ENCODE data around the gene CDH24. TPM values are rescaled to one million over a fixed set of nuclear protein-coding genes. Genes with fewer than 3 reads are reported as not detected.

The CDH24 gene
- total RNA-seq, 2 experiments from 2014 or later, result 2.9 to 3.0 TPM

DNA sequence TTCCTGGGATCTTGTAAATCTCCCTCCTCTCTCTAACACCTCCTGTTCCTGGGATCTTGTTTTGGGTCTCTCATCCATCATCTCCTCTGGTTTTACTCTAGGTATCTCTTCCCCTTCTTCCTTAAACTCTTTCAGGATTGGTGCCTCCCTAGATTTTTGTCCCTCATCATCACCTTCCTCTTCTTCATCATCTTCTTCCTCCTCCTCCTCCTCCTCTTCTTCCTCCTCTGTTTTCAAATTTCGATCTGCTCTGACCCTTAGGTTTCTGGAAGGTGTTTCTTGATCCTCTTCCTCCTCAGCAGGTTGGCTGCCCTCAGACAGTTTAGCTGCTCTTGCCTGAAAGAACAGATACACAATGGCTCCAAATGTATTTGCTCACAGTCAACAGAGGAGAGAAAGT, 23.2 kb upstream of the CDH24 start:
- ChIA-PET CTCF (interaction anchor here (0.6 to 2.7 kb wide), 3 partner anchors 12 to 28 kb away, joined by 3 to 14 read pairs (median 8); no protein-coding TSS in a partner anchor), POLR2A (no interaction called here)
- DNase-seq, result no peak
- H3K36me3 Mint-ChIP-seq (ENCODE audit: low read depth), result peaks cover 49% of the 10 kb centered on the region
- H3K4me3 Mint-ChIP-seq, result no peak overlapping the region
- H3K27ac Mint-ChIP-seq, result peak overlapping the region; percentile 43
- H3K9me3 Mint-ChIP-seq, result no peaks in the 10 kb centered on the region
- H3K27me3 Mint-ChIP-seq, result no peaks in the 10 kb centered on the region
- H3K4me1 Mint-ChIP-seq, result no peaks in the 10 kb centered on the region

- Mint-ChIP-seq H3K9me3 (no peaks in the 10 kb centered on the region), H3K27ac (no peak overlapping the region), H3K27me3 (no peaks in the 10 kb centered on the region), H3K4me1 (no peaks in the 10 kb centered on the region), H3K36me3 (ENCODE audit: low read depth) (peaks cover 51% of the 10 kb centered on the region), H3K4me3 (no peak overlapping the region)
- ChIA-PET CTCF (interaction anchor here (2.7 kb wide), 1 partner anchor 11 kb away, joined by 14 read pairs; no protein-coding TSS in a partner anchor), POLR2A (no interaction called here)
- no peak for DNase-seq
Measured at GRCh38 chr14:23079716-23080115, 22.4 kb upstream of the CDH24 start.

GRCh38 chr14:23078692-23079116, 21.4 kb upstream of the CDH24 start:
- H3K36me3 Mint-ChIP-seq (ENCODE audit: low read depth), result peaks cover 52% of the 10 kb centered on the region

GRCh38 chr14:23077962-23078361, 20.6 kb upstream of the CDH24 start:
- no peaks in the 10 kb centered on the region for H3K4me1 Mint-ChIP-seq
- ChIA-PET POLR2A (no interaction called here), CTCF (interaction anchor here (0.8 to 2.7 kb wide), 8 partner anchors 8 to 25 kb away, joined by 3 to 19 read pairs (median 9); partner anchors contain the start of genes ACIN1 and C14orf119)
- no peaks in the 10 kb centered on the region for H3K9me3 Mint-ChIP-seq
- H3K27me3 Mint-ChIP-seq, result no peaks in the 10 kb centered on the region
- H3K36me3 Mint-ChIP-seq (ENCODE audit: low read depth), result peaks cover 52% of the 10 kb centered on the region
- H3K4me3 Mint-ChIP-seq, result no peak overlapping the region
- no peak for DNase-seq
- peak overlapping the region; percentile 5 for H3K27ac Mint-ChIP-seq

More at GRCh38 chr14:23078692-23079116, 21.4 kb upstream of the CDH24 start:
- no peak for DNase-seq
- Mint-ChIP-seq H3K9me3 (no peaks in the 10 kb centered on the region), H3K4me3 (no peak overlapping the region), H3K27ac (no peak overlapping the region), H3K4me1 (no peaks in the 10 kb centered on the region), H3K27me3 (no peaks in the 10 kb centered on the region)
- POLR2A ChIA-PET, result no interaction called here
- CTCF ChIA-PET, result interaction anchor here (2.4 to 2.7 kb wide), 2 partner anchors 10 to 16 kb away, joined by 16 read pairs; partner anchors contain the start of genes ACIN1 and C14orf119

- CTCF ChIA-PET, result interaction anchor here (0.6 to 2.7 kb wide), 13 partner anchors 8 to 534 kb away, joined by 3 to 19 read pairs (median 5); partner anchors contain the start of genes ACIN1, C14orf119, CDH24 and SLC7A8
Measured at GRCh38 chr14:23076785-23077408, 19.6 kb upstream of the CDH24 start.

DNA sequence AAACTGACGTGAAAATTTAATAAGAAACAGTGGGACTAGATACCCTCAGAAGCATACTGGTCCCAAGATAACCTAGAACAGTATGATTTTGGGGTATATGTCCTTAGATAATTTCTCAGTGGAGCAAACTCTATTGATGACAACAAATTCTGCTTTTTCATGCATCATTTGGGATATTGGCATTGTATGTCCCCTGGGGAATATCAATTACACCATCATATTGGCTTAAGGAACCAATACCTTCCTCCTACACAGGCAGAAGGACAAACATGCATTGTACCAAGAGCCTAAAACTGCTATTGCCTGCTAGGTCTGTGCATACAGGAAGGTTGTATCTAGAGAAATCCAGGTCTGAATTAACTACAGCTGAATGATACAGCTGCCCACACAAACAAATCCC, 17.6 kb upstream of the CDH24 start:
- no peak for DNase-seq
- Mint-ChIP-seq H3K4me1 (peaks cover 20% of the 10 kb centered on the region), H3K27me3 (no peaks in the 10 kb centered on the region), H3K4me3 (no peak overlapping the region), H3K36me3 (ENCODE audit: low read depth) (peaks cover 60% of the 10 kb centered on the region), H3K27ac (no peak overlapping the region), H3K9me3 (no peaks in the 10 kb centered on the region)
- CTCF ChIA-PET, result interaction anchor here (0.6 to 1.7 kb wide), 3 partner anchors 17 to 89 kb away, joined by 3 to 4 read pairs (median 4); partner anchors contain the start of gene CDH24
- POLR2A ChIA-PET, result no interaction called here

More at GRCh38 chr14:23076785-23077408, 19.6 kb upstream of the CDH24 start:
- H3K4me1 Mint-ChIP-seq, result peaks cover 5% of the 10 kb centered on the region
- H3K36me3 Mint-ChIP-seq (ENCODE audit: low read depth), result peaks cover 57% of the 10 kb centered on the region
- H3K4me3 Mint-ChIP-seq, result no peak overlapping the region
- H3K27me3 Mint-ChIP-seq, result no peaks in the 10 kb centered on the region
- no peak overlapping the region for H3K27ac Mint-ChIP-seq
- H3K9me3 Mint-ChIP-seq, result no peaks in the 10 kb centered on the region
- DNase-seq, result peak; percentile 59
- POLR2A ChIA-PET, result interaction anchor here (0.7 kb wide), 1 partner anchor 17 kb away, joined by 3 read pairs; no protein-coding TSS in a partner anchor

GRCh38 chr14:23071921-23072539, 14.7 kb upstream of the CDH24 start:
- Mint-ChIP-seq H3K27me3 (no peaks in the 10 kb centered on the region), H3K4me3 (peak overlapping the region; percentile 87), H3K9me3 (no peaks in the 10 kb centered on the region), H3K4me1 (peaks cover 32% of the 10 kb centered on the region), H3K27ac (peak overlapping the region; percentile 86), H3K36me3 (ENCODE audit: low read depth) (peaks cover 48% of the 10 kb centered on the region)
- DNase-seq, result no peak
- POLR2A ChIA-PET, result interaction anchor here (0.6 to 1.0 kb wide), 2 partner anchors 22 to 311 kb away, joined by 3 read pairs; no protein-coding TSS in a partner anchor
- CTCF ChIA-PET, result interaction anchor here (1.1 to 3.0 kb wide), 8 partner anchors 9 to 85 kb away, joined by 4 to 12 read pairs (median 6); partner anchors contain the start of genes ACIN1, C14orf119, CDH24 and PSMB5

DNA sequence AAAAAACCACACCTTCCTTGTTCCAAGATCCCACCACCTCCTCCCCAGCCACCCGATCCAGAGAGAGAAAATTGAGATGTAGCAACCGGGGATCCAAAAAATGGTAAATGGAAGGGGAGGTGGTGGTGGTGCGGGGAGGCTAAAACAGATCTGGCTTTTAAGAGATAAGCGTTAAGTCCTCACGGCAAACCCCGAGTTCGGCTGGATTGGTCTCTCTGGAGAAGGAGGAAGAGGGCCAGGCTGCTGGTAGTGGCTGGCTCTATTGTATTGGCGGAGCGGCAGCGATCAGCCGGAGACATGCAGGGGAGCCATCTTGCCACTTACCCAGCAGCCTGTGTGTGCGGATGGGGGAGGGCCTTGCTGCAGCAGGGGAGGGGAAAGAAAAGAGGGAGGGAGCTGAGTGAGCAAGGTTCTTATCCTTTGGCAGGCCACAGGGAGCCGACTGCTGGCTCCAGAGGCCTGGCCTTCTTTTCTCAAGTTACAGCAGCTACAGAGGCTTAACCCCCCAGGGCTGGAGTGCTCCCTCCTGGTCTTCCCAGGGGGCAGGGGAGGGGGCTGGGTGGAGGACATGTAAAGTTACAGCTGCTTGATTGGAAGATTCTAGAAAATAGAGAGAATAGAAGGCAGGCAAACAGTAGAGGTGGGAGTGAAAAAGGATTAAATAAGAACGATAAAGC, 14.1 kb upstream of the CDH24 start:
- H3K36me3 Mint-ChIP-seq (ENCODE audit: low read depth), result peaks cover 45% of the 10 kb centered on the region

DNA sequence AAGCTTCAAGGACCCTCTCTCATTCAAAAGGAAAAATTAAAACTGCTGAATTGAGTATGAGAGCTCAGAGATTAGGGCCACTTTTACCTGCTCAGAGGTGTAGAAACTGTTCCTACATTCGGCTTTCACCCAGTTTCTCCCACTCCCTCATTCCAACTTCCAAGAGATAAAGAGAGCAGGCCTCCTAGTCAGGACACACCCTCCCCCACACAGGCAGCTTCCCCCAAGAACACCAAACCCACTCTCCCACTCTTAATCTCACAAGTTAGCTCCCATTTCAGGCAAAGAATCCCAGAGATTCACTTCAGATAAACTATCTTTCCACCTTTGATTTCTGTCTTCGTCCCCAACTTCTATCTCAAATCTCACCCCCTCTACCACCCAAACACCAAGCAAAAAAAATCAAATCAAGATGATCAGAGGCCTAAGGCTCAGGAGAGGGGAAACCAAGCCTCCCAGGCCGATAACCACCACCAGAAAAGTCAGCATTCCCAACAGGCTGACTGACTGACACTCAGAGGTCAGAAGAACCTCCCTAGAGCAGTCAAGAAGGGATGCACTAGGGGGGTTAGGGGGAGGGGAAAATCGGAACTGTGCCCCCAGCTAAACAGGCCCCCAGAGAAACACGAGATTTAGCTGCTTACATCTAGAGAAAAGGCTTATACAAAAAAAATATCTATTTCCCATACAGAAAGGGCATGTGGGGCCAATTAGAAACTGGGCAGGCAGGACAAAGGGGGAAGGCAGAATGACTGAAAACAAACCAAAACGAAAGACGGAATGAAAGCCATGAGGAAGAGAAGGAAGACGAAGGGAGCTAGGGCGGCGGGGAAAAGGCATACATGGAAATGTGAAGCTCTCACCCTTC, 13.2 kb upstream of the CDH24 start:
- Mint-ChIP-seq H3K27ac (peak overlapping the region; percentile 86), H3K9me3 (no peaks in the 10 kb centered on the region), H3K4me3 (peak overlapping the region; percentile 87), H3K27me3 (no peaks in the 10 kb centered on the region), H3K36me3 (ENCODE audit: low read depth) (peaks cover 44% of the 10 kb centered on the region), H3K4me1 (peaks cover 37% of the 10 kb centered on the region)
- DNase-seq, result no peak
- POLR2A ChIA-PET, result no interaction called here
- CTCF ChIA-PET, result interaction anchor here (0.6 to 3.0 kb wide), 11 partner anchors 12 to 84 kb away, joined by 3 to 12 read pairs (median 4); partner anchors contain the start of genes ACIN1, C14orf119, CDH24 and PSMB5

More for the DNA sequence above, 14.1 kb upstream of the CDH24 start:
- peak overlapping the region; percentile 87 for H3K4me3 Mint-ChIP-seq
- H3K9me3 Mint-ChIP-seq, result no peaks in the 10 kb centered on the region
- ChIA-PET POLR2A (interaction anchor here (1.0 kb wide), 1 partner anchor 23 kb away, joined by 3 read pairs; no protein-coding TSS in a partner anchor), CTCF (interaction anchor here (0.6 to 3.0 kb wide), 11 partner anchors 9 to 85 kb away, joined by 3 to 12 read pairs (median 4); partner anchors contain the start of genes ACIN1, C14orf119, CDH24 and PSMB5)
- peak; percentile 88 for DNase-seq
- H3K27me3 Mint-ChIP-seq, result no peaks in the 10 kb centered on the region
- peak overlapping the region; percentile 86 for H3K27ac Mint-ChIP-seq
- peaks cover 32% of the 10 kb centered on the region for H3K4me1 Mint-ChIP-seq

- DNase-seq, result no peak
- Mint-ChIP-seq H3K27me3 (no peaks in the 10 kb centered on the region), H3K4me3 (peak overlapping the region; percentile 46), H3K27ac (no peak overlapping the region), H3K4me1 (peaks cover 37% of the 10 kb centered on the region), H3K9me3 (no peaks in the 10 kb centered on the region), H3K36me3 (ENCODE audit: low read depth) (peaks cover 39% of the 10 kb centered on the region)
- ChIA-PET POLR2A (interaction anchor here (0.7 to 1.1 kb wide), 3 partner anchors 11 to 83 kb away, joined by 3 to 4 read pairs (median 3); partner anchors contain the start of genes ACIN1 and C14orf119), CTCF (interaction anchor here (0.6 to 2.1 kb wide), 39 partner anchors 8 to 513 kb away, joined by 3 to 48 read pairs (median 5); partner anchors contain the start of genes ACIN1, AJUBA, C14orf119 and CDH24)
Measured at GRCh38 chr14:23069413-23069806, 12.1 kb upstream of the CDH24 start.

GRCh38 chr14:23068789-23069412, 11.6 kb upstream of the CDH24 start:
- Mint-ChIP-seq H3K27me3 (no peaks in the 10 kb centered on the region), H3K4me3 (peak overlapping the region; percentile 22), H3K9me3 (no peaks in the 10 kb centered on the region), H3K4me1 (peaks cover 37% of the 10 kb centered on the region), H3K36me3 (ENCODE audit: low read depth) (peaks cover 39% of the 10 kb centered on the region), H3K27ac (peak overlapping the region; percentile 69)
- POLR2A ChIA-PET, result interaction anchor here (0.7 to 1.1 kb wide), 3 partner anchors 11 to 82 kb away, joined by 3 to 4 read pairs (median 3); partner anchors contain the start of genes ACIN1 and C14orf119
- peak; percentile 87 for DNase-seq
- CTCF ChIA-PET, result interaction anchor here (0.6 to 2.1 kb wide), 42 partner anchors 9 to 512 kb away, joined by 3 to 48 read pairs (median 4); partner anchors contain the start of genes ACIN1, AJUBA, C14orf119 and CDH24

Measured in activated CD4-positive, alpha-beta T cell treated with anti-CD3 and anti-CD28 coated beads, Interleukin-2, amount 10 ng/mL, durations not matched to agents 7 days and 5 days (primary cell).